ENCODE measurements around the gene GPS1.

The GPS1 gene

DNA sequence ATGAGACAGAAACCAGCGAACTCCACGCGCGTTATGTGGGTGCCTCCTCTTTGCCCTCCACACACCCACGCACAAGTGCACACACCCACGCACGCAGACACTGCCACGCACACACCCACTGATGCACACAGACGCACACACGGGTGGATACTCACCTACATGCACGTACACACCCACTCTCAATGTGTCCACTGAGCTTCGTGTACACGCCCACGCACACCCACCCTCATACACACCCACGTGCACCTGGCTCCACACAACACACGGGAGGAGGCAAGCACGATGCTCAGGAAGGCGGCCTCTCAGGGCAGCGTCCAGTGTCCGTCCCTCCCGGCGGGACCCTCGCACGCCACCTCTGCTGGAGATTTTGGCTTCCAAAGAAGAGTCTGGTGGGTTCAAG is 4.3 kb upstream of the GPS1 start:
- no peak for DNase-seq

- DNase-seq = no peak
Observed at GRCh38 chr17:82047914-82048570, 3.7 kb upstream of the GPS1 start.

DNA sequence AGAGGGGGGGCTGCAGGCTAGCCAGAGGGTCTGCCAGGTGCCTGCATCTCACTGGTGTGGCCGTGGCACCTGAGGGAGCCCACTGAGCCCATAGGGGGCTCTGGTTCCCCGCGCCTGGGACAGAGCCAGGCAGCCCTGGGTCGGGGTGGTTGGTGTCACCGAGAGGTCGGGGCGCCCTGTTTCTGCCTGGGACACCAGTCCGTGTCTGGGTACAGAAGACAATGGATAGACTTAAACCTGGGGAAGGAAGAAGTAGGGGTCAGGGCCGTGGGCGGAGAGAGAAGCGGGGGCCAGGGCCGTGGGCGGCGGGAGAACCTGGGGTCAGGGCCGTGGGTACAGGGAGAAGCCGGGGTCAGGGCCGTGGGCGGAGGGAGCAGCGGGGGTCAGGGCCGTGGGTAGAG is 3.1 kb upstream of the GPS1 start:
- DNase-seq = no peak

- DNase-seq = no peak
Observed at GRCh38 chr17:82049106-82049505, 2.6 kb upstream of the GPS1 start.

GRCh38 chr17:82049521-82049971 is 2.2 kb upstream of the GPS1 start:
- no peak for DNase-seq

DNA sequence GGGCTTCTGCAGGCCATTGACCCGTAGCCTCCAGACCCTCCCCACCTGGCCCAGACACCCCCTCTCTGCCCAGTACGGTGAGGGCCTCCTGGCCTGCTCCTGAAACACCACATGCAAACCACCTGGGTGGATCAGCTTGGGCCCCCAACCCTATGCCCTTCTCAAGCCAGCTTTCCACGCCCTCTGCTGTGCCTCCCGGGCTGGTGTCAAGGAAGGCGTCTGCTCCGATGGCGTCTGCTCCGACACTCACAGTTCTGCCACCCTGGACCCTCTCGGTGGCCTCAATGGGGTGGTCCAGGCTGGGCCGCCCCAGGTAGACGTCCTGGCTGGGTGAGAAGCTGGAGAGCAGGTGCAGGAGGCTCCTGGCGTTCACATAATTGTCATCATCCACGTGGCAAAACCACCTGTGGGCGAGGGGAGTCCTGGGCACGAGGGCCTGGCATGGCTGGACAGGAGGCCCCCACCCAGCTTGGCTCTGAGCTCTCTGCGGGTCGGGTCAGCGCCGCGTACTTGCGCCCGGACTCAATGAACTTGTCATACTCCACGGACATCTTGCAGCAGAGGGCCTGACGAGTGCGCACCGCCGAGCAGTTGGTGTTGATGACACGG is 1.4 kb upstream of the GPS1 start:
- no peak for DNase-seq

DNA sequence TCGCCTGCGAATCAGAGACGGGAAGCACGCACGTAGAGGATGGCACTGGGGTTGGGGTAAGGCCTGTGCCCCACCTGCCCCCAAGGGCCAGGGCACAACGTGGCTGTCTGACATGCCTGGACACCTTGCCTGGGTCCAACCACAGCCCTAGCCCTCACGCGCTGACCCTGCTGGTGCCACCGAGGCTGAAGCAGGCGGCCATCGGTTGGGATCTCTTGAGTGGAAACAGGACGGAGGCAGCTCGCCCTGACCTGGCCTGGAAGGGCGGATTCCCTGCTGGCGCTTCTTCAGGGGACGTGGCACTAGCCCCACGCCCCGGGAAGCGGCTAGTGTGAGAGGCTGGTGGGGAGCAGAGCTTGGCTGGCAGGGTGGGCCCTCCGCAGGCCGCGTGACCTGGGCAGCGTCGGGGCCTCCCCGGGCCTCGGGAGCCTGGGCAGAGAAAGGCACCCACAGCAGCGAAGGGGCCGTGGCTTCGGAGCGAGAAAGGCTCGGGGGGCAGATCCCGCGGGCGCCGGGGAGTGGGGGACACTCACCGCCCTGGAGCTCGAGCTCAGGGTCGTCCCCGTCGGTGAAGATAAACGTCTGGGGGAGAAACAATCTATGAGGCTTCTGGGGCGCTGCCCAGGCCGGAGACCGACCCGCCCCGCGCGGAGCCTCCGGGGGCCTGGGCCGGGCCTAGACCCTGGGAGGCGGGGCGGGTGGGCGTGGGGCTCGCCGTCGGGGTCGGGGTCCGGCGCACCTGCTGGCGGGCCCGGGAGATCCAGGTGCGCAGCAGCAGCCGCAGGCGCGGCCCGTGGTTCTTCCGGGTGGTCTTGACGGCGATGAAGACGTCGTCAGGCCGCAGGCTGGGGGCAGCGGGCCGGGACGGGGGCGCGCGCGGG is 697 bp upstream of the GPS1 start:
- DNase-seq = no peak

DNA sequence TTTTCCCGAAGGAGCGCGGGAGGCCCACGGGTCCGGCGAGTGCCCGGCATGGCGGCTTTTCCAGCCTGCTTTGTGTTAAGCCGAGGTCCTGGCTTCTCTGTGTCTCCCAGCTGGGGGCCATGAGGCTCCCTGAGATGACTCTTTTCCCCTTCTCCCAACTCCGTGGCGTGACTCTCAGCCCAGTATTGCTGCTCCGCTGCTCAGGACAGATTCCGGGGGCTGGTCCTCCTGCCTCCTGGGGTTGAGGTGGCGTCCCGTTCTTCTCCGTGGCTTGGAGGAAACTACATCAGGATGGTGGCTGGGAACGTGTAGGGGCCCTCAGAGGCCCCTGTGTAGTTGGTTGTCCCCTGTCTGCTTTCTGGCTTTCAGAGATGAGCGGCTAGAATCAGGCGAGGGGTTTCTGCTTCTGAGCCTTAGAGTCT is 951 bp downstream of the GPS1 start:
- no peak for DNase-seq

- DNase-seq = no peak
Observed at GRCh38 chr17:82053130-82053529, 1.4 kb downstream of the GPS1 start.

DNA sequence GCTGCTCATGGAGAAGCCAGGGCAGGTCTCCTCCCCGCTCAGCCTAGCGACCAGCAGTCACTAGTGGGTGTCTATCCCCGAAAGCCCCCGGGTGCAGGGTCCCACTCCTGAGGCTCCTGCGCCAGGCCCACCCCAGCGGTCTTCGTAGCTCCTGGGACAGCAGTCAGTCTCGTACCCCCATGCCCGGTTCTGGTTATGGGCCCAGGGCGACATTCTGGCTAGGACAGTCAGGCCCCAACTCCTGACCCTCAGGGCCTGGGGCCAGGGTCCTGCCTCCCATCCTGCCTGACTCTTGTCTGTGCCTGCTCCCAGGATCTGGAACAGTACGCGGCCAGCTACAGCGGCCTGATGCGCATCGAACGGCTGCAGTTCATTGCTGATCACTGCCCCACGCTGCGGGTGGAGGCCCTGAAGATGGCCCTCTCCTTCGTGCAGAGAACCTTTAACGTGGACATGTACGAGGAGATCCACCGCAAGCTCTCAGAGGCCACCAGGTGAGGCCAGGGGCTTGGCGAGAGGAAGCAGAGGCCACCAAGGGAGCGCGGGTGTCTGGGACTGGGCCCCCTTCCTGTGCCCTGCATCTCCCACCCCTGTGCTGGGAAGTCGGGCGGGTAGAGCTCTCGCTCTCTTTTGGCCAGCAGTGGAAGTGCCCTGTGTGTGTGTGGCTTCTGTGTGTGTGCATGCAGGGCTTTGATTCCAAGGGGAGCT is 2.0 kb downstream of the GPS1 start:
- DNase-seq = no peak

- DNase-seq = no peak
Observed at GRCh38 chr17:82054351-82055022, 2.8 kb downstream of the GPS1 start.

- DNase-seq = no peak
Observed at GRCh38 chr17:82055023-82055964, 3.6 kb downstream of the GPS1 start.

- DNase-seq = no peak
Observed at GRCh38 chr17:82055965-82056728, 4.4 kb downstream of the GPS1 start.

DNA sequence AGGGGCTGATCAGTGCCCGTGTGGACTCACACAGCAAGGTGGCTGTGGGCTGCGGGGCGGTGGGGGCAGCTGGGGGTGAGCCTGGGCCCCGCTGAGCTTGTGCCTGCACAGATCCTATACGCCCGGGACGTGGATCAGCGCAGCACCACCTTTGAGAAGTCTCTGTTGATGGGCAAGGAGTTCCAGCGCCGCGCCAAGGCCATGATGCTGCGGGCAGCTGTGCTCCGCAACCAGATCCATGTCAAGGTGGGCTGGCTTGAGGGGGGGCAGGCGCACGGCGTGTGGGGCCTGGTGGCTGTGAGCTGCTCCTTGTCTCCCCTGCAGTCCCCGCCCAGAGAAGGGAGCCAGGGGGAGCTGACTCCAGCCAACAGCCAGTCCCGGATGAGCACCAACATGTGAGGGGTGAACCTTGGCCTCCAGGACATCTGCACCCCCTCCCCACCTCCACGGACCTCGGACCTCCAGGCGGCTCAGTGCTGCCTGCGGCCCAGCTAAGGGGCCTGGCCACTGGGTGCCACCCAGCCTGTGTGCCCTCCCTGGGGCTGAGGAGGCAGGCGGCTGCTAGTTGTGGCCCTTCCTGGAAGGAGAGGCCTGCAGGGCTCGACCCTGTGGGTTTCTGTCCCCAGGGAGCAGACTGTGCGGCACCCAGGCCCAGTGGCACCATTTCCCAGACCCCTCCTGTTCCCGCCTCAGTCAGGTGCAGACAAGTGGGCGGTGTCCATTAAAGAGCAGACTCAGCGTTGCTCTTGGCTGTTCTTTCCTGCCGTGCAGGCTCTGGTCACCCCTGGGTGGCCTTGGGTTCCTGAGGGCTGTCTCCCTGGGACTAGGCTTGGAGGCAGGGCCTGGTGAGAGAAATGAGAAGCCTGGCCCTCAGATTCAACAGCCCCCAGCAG is 5.3 kb downstream of the GPS1 start:
- DNase-seq = no peak

- DNase-seq = no peak
Observed at GRCh38 chr17:82058230-82058854, 6.6 kb downstream of the GPS1 start.

GRCh38 chr17:82058855-82059249 is 7.2 kb downstream of the GPS1 start:
- DNase-seq = no peak

- DNase-seq = no peak
Observed at GRCh38 chr17:82059272-82060000, 7.7 kb downstream of the GPS1 start.

- no peak for DNase-seq
Observed at GRCh38 chr17:82060001-82060380, 8.3 kb downstream of the GPS1 start.
